Measurements from ENCODE around the gene SH3RF1.

DNA sequence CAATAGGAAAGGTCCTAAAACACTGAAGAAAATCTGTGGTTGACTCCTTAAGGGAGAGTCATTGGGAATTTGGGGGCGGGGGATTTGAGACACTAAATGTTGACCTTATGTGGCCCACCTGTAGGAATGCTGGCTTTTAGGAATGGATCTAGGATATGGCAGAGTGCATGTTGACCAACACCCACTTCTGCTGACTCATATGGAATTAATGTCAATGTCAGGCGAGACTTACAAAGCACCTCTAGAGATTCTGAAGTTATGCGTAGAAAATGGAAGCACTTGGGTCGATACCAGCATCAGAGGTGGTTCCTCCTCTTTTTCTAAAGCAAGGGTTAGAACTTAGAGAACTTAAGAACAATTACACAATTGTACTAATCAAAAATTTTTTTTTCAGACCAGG lies 160.1 kb downstream of the SH3RF1 start:
- TF ChIP-seq POLR2A (IDR thresholded peaks at IDR 0.05) (no peak), EP300 (IDR thresholded peaks at IDR 0.05) (no peak), POLR2AphosphoS5 (IDR thresholded peaks at IDR 0.05) (no peak)
- TF ChIP-seq, protein P1, sequence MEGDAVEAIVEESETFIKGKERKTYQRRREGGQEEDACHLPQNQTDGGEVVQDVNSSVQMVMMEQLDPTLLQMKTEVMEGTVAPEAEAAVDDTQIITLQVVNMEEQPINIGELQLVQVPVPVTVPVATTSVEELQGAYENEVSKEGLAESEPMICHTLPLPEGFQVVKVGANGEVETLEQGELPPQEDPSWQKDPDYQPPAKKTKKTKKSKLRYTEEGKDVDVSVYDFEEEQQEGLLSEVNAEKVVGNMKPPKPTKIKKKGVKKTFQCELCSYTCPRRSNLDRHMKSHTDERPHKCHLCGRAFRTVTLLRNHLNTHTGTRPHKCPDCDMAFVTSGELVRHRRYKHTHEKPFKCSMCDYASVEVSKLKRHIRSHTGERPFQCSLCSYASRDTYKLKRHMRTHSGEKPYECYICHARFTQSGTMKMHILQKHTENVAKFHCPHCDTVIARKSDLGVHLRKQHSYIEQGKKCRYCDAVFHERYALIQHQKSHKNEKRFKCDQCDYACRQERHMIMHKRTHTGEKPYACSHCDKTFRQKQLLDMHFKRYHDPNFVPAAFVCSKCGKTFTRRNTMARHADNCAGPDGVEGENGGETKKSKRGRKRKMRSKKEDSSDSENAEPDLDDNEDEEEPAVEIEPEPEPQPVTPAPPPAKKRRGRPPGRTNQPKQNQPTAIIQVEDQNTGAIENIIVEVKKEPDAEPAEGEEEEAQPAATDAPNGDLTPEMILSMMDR (IDR thresholded peaks at IDR 0.05), result no peak
